ENCODE measurements around the gene SRD5A1.
"Not testable (repeated sequence)": the region's sequence is repeated elsewhere in the genome, so short reads cannot be mapped to it uniquely, and the experiment has no call there.

Gene SRD5A1

GRCh38 chr5:6634788-6635430 lies 1.7 kb downstream of the SRD5A1 start:
- no peak for DNase-seq (ENCODE audit: low read depth, low spot score)
- H3K4me3 ChIP-seq (ENCODE audit: low read length) = no peak overlapping the region

- DNase-seq (ENCODE audit: low read depth, low spot score) = no peak
- H3K4me3 ChIP-seq (ENCODE audit: low read length) = no peak overlapping the region
Observed at GRCh38 chr5:6636293-6636692, 3.1 kb downstream of the SRD5A1 start.

GRCh38 chr5:6637022-6637421 lies 3.8 kb downstream of the SRD5A1 start:
- H3K4me3 ChIP-seq (ENCODE audit: low read length) = no peak overlapping the region
- no peak for DNase-seq (ENCODE audit: low read depth, low spot score)

DNA sequence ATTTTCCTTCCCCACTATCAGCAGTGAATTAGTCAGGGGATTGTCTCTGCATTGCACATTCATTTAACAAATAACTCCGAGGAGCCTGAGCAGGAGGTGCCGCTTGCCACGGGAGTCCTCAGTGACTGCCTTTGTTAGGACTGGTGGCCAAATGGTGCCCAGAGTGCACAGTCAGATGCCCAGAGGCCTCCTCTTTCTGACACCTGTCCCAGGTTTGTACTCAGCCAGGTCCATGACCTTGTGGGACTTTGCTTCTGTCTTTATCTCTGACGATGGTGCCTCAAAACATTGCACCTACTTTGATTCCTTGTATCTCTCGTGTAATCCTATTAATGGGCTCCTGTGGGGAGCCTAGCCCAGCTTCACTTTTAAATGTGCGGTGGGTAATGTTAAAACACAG lies 4.3 kb downstream of the SRD5A1 start:
- DNase-seq (ENCODE audit: low read depth, low spot score) = no peak
- no peak overlapping the region for H3K4me3 ChIP-seq (ENCODE audit: low read length)

- no peak for DNase-seq (ENCODE audit: low read depth, low spot score)
- no peak overlapping the region for H3K4me3 ChIP-seq (ENCODE audit: low read length)
Observed at GRCh38 chr5:6638236-6638635, 5.0 kb downstream of the SRD5A1 start.

- no peak overlapping the region for H3K4me3 ChIP-seq (ENCODE audit: low read length)
- DNase-seq (ENCODE audit: low read depth, low spot score) = no peak
Observed at GRCh38 chr5:6642655-6643054, 9.4 kb downstream of the SRD5A1 start.

GRCh38 chr5:6644794-6645241 lies 11.6 kb downstream of the SRD5A1 start:
- no peak overlapping the region for H3K4me3 ChIP-seq (ENCODE audit: low read length)

DNA sequence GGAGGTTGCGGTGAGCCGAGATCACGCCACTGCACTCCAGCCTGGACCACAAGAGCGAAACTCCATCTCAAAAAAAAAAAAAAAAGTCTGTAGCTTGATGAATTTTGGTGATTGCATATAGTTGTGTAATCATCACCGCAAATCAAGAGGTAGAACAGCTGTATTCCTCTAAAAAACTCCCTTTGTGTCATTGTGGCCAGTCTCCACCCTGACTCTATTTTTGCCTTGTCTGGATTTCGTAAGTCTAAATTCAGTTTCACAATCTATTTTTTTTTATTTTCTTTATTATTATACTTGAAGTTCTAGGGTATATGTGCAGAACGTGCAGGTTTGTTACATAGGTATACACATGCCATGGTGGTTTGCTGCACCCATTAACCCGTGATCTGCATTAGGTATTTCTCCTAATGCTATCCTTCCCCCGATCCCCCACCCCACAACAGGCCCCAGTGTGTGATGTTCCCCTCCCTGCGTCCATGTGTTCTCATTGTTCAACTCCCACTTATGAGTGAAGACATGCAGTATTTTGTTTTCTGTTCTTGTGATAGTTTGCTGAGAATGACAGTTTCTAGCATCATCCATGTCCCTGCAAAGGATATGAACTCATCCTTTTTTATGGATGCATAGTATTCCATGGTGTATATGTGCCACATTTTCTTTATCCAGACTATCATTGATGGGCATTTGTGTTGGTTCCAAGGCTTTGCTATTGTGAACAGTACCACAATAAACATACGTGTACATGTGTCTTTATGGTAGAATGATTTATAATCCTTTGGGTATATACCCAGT lies 12.5 kb downstream of the SRD5A1 start:
- DNase-seq (ENCODE audit: low read depth, low spot score) = not testable (repeated sequence)

More at GRCh38 chr5:6644794-6645241, 11.6 kb downstream of the SRD5A1 start:
- no peak for DNase-seq (ENCODE audit: low read depth, low spot score)

GRCh38 chr5:6649186-6649585 lies 15.9 kb downstream of the SRD5A1 start:
- peak overlapping the region; percentile 24 for H3K4me3 ChIP-seq (ENCODE audit: low read length)
- peak; percentile 76 for DNase-seq (ENCODE audit: low read depth, low spot score)

More for the DNA sequence above, 12.5 kb downstream of the SRD5A1 start:
- not testable (repeated sequence) for H3K4me3 ChIP-seq (ENCODE audit: low read length)

DNA sequence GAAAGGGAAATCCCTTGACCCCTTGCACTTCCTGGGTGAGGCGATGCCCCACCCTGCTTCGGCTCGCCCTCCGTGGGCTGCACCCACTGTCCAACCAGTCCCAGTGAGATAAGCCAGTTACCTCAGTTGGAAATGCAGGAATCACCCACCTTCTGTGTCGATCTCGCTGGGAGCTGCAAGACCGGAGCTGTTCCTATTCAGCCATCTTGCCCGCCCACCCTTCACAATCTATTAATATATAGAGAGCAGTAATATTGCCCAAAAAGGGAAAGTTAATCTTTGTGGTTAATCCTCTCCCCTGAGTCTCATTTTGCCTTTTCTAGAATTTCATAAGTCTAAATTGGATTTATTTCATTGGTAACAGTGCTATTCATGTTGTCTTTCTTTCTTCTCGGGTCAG lies 16.4 kb downstream of the SRD5A1 start:
- no peak overlapping the region for H3K4me3 ChIP-seq (ENCODE audit: low read length)
- DNase-seq (ENCODE audit: low read depth, low spot score) = no peak

- no peak for DNase-seq (ENCODE audit: low read depth, low spot score)
- H3K4me3 ChIP-seq (ENCODE audit: low read length) = no peak overlapping the region
Observed at GRCh38 chr5:6652025-6652424, 18.8 kb downstream of the SRD5A1 start.

- H3K4me3 ChIP-seq (ENCODE audit: low read length) = no peak overlapping the region
- DNase-seq (ENCODE audit: low read depth, low spot score) = no peak
Observed at GRCh38 chr5:6655432-6655831, 22.2 kb downstream of the SRD5A1 start.

- no peak for DNase-seq (ENCODE audit: low read depth, low spot score)
- H3K4me3 ChIP-seq (ENCODE audit: low read length) = no peak overlapping the region
Observed at GRCh38 chr5:6656680-6657079, 23.4 kb downstream of the SRD5A1 start.

DNA sequence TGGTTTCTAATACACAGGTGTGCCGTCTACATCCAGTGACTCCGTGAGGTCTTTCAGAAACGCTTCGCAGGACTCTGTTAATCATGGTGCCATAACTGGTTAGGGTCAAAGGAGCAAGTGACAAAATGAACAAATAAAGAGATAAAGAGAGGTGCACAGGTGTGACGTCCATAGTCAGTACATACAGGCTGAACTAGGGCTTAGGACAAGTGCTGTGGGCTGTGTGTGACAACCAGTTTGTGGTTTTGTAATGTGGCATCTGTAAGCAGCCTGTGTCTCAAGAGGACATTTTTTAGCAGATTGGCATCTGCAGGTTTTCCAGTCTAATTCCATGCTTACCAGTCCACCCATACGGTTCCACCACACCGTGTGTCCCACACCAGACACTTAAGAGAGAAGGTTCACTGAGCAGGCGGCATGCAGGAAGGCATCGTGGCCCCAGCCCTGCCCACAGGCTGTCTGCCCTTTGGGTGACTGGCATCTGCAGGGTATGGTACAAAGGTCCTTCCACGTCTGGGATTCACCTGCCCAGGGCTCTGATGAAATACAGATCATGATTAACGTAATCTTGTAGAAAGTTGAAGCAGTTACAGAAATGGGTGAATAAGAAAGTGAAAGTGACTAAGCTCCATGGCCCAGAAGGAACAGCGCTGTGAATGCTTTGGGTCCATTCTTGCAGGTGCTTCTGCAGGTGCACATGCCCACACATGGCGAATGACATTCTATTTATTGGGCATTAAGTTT lies 26.9 kb downstream of the SRD5A1 start:
- no peak overlapping the region for H3K4me3 ChIP-seq (ENCODE audit: low read length)
- DNase-seq (ENCODE audit: low read depth, low spot score) = no peak

DNA sequence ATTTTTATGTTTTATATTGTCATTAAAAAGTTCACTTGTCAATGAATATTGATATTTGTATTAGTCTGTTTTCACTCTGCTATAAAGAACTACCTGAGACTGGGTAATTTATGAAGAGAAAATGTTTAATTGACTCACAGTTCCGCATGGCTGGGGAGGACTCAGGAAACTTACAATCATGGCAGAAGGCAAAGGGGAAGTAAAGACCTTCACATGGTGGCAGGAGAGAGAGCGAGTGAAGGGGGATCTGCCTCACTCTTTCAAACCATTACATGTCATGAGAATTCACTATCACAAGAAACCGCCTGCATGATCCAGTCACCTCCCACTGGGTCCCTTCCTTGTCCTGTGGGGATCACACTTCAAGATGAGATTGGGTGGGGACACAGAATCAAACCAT lies 27.4 kb downstream of the SRD5A1 start:
- DNase-seq (ENCODE audit: low read depth, low spot score) = no peak
- no peak overlapping the region for H3K4me3 ChIP-seq (ENCODE audit: low read length)

DNA sequence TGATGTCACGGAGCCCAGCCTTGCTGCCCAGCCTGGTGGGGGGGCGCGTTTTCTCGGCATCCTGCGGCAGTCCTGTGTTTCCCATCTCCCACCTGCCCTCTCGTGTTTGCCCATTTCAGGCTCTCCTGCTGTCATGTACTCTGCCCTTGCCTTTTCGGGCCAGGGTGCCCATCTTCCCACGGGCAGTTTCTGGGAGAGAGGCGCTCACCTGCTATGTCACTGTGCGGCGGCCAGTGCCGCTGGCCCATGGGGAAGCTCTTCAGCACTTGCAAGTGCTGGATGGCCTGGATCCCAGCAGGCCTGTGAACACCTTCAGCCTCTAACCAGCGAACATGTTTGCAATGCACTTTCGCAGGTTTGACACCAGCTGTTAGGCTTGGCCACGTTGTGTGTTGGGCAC lies 33.5 kb downstream of the SRD5A1 start:
- H3K4me3 ChIP-seq (ENCODE audit: low read length) = no peak overlapping the region
- DNase-seq (ENCODE audit: low read depth, low spot score) = no peak

- no peak overlapping the region for H3K4me3 ChIP-seq (ENCODE audit: low read length)
- no peak for DNase-seq (ENCODE audit: low read depth, low spot score)
Observed at GRCh38 chr5:6667648-6668047, 34.4 kb downstream of the SRD5A1 start.

GRCh38 chr5:6668717-6669116 lies 35.5 kb downstream of the SRD5A1 start:
- not testable (repeated sequence) for H3K4me3 ChIP-seq (ENCODE audit: low read length); DNase-seq (ENCODE audit: low read depth, low spot score)

DNA sequence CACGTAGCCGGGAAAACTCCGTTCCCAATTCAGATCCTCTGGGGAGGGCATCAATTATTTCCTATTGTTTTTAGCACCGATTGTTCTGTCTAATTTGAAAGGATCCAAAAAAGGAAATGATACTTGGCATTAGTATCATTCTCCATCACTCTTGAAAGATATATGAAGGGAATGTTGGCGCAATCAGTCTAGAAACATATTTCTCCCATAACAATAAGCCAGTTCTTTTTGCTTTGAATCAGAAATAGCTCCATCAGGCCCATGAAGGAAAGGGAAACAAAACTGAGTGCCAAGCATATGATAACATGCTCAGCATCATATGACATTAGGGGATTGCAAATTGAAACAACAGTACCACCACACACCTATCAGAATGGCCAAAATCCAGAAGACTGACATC lies 39.8 kb downstream of the SRD5A1 start:
- H3K4me3 ChIP-seq (ENCODE audit: low read length) = no peak overlapping the region
- DNase-seq (ENCODE audit: low read depth, low spot score) = no peak

DNA sequence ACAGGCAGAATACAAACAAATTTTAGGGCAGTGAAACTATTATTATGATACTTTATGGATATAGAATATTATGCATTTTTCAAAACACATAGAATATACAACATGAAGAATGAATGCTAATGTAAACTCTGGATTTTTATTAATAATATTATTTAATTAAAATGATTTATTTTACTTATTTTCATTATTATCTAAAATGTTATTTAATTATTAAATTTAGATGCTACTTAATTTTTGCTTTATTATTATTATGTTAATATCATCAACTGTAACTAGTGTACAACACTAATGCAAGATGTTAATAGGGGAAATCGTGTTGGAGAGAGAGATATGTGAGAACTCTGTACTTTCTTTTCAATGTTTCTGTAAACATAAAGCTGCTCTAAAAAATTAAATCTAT lies 40.7 kb downstream of the SRD5A1 start:
- DNase-seq (ENCODE audit: low read depth, low spot score) = no peak
- H3K4me3 ChIP-seq (ENCODE audit: low read length) = no peak overlapping the region

All from Jurkat, Clone E6-1 (cell line).